Right kidney (tissue), 1 donor: ENCODE measurements around the gene EEFSEC.

Source experiments
- DNase-seq: peaks from one replicate; pipeline ENCODE4 v3.0.0-alpha.2; 2016

The EEFSEC gene

DNA sequence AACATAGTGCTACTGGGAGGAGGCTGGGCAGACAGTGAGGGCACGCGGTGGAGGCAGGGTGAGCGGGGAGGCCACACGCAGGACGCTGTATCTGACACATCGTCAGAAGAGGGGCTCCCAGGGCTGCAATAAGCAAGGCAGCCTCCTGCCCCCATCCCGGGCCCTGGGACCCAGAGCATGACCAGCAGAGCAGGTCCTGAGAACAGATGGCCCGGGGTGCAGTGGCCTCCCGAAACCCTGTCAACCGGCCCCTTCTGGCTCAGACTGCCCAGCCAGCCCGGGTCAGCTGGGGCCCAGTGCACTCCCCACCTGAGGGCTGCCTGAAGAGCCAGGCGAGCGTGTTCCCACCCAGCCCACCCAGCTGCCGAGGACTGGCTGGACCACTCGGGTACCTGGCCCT lies 276.0 kb downstream of the EEFSEC start:
- no peak for DNase-seq

DNA sequence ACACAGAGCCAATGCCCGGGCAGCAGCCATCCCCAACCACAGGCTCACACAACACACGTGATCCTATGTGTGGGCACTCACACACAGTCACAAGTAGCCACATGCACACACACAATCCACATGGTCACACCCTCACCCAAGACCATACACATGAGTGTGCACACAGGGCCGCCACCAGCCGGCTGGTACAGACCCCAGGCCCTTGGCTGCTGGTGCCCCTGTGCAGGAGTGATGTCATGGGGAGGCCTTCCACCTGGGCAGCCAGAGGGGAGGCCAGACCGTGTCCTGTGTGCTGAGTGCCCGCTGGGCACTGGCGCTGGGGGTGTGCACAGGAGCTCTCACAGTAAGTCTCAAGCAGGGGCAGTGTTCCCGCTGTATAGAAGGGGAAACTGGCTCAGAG lies 276.5 kb downstream of the EEFSEC start:
- no peak for DNase-seq

DNA sequence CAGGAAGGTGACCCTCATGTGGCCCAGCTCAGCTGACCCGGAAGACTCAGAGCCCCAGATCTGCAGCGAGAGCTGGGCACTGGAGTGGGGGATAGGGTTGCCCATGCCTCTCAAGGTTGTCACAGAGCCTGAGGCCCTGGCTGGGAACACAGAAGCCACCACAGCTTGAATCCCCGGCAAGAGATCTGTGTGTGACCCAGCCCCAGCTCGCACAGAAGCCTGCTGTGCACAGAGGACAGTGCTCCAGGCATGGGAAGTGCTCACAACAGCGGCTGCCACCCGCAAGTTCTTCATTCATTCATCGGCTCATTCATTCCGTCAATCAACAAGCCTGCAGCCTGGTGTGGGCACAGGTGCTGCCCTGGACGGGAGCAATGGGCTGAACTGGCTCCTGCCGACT lies 277.0 kb downstream of the EEFSEC start:
- no peak for DNase-seq

DNA sequence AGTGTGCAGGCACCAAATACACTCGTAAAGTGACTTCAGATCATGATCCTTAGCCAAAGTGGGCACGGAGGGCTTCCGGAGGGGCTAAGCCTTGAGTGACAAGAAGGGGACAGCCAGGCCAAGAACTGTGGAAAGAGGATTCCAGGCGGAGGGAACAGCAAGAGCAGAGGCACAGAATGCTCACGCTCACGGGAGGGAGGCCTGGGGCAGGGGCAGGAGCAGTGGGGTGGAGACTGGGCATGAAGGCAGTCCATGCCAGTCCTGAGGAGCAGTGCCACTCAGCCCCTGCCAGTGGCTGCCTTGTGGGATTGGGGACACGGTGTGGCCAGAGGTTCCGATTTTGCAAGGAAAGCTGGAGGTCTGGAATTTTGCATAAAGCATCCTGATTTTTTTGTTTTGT lies 277.4 kb downstream of the EEFSEC start:
- no peak for DNase-seq

DNA sequence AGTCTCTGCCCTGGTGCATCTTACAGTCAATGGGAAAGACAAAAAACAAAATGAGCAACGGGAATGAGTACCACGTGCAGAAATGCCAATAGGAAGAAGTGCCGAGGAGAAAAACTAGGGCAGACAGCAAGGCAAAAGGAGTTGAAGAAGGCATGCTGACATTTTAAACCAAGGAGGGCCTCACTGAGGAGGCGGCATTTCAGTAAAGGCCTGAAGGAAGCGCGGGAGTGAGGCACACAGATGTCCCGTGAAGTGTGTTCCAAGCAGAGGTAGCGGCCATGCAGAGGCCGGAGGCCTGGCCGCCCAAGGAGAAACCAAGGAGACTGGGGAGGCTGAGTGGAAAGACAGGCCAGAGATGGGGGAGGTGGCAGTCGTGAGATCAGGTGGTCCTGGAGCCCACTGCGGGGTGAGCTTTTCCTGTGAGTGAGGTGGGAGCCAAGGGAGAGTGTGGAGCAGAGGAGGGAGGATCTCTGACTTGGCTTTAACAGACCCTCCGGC lies 278.6 kb downstream of the EEFSEC start:
- no peak for DNase-seq

DNA sequence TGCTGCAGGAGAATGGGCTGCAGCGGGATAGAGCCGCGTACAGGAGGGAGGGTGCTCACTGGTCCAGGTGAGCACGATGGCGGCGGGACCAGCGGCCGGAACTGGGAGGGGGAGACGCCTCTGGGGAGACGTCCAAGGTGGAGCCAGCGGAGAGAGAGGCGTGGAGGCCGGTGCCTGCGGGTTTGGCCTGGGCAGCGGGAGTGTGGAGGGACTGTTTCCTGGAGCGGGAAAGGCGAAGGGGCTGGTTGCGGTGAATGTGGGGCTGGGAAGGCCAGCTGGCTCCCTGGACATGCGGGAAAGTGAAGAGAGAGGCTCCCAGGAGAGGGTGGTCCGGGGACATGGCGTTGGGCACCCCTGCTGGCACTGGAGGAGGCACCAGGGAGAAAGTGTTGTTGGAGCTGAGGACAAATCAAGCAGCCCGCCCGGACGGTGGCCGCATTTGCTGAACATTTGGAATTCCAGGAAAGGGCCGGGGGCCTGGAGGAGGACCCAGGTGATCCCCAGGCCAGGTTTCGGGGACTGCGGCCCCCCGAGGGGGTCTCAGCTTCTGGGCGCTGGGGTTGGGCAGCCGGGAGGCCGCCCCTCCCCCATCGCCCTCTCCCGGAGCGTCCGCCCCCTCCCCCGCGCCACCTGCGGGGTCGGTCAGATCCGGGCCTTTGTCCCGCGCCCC lies 279.2 kb downstream of the EEFSEC start:
- DNase-seq, result peak; percentile 80

DNA sequence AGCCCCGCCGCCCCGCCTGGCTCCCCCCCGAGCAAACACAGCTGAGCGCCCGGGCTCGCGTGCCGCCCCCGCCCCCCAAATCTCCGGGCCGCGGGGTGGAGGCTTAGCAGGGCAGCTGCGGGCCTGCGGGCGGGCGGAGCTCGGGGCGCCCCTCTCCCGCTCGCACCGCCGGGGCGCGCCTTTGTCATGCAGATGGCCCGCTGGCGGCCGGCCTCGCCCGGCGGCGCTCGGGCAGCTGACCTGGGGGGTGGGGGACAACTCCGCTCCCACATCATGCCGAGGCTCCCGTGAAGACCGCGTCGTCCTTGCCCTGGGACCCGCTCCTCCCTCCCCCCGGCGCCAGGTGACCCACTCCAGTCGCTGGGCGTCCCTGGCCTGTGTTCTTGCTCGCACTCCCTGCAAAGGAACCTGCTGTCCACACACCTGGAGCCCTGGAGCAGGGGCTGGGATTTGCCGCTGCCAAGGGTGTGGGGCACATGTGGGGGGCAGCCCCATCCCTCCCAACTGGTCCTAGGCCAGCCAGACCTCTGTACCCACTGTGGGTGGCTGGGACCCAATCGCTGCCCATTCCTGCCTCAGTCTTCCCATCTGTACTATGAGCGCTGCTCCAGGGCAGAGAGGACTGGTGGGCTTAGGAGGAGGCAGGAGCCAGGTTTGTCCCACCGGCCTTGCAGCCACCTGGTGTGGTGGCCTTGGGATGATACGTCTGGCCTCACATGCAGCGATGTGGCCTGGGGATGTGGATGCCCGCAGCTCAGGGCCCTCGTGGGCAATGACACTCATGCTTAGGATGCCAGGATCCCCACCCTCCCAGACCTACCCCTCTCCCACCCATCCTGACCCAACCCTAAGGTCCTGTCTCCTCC lies 279.9 kb downstream of the EEFSEC start:
- peak; percentile 67 for DNase-seq

DNA sequence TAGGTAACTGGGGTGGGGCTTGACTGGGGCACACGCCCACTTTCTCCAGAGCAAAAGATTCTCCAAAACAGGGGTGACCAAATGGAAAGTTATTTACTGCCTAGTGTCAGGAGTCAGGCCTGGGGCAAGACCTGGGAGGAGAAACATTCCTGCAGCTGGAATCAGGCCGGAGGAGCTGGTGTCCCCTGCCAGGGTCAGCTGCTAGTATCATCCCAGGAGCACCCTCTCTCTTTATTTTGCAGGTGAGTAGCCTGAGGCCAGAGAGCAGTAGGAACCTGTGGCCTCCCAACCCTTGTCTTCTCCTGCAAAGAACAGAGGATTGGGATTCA lies 280.5 kb downstream of the EEFSEC start:
- DNase-seq, result no peak

DNA sequence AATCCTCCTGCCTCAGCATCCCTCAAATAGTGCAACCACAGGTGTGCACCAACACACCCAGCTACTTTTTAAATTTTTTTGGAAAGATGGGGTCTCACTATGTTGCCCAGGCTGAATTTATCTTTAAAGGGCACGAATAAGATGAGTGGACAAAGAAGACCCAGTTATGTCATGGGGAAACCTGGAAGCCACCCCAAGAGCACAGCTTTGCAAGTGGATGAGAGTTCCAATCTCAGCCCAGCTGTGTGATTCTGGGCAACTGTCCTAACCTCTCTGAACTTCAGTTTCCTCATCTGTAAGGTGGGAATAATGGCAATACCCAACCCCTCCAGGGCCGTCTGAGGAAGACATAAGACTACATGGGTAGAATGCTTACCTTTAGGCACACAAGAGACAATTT lies 281.2 kb downstream of the EEFSEC start:
- no peak for DNase-seq

DNA sequence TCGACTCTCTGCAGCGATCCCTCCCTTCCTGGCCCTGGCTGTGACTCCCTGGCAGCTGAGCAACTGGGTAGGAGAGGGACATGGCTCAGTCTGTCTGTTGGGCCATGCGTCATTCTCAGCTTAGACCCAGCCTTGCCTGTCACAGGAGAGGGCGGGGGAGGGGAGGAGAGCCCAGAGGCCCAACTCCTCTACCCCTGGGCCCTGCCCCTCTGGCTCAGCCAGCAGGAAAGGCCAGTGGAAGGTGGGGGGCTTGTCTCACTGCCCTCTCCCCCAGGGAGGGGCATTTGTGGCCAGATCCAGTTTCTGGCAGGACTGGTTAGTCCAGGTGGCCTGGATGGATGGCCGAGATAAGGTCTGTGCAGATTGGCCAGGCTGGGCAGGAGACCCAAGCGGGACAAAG lies 281.8 kb downstream of the EEFSEC start:
- no peak for DNase-seq

DNA sequence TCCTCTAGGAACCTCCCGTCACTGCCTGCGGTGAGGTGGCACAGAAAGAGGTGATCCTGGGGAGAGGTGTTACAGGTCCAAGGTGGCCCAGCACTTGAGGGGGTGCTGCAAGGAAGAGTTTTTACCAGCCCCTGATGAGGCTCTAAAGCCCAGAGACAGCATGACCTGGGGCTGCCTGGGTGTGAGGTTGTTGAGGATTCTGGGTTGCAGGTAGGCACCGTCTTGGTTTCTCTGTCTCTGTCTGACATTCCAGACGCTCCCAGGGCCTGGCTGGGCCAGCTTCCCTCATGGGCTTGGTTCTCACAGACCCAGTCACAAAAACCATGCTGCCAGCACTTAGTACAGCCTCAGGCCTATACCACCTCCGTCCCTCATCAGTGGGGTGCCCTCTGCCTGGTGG lies 282.3 kb downstream of the EEFSEC start:
- no peak for DNase-seq

DNA sequence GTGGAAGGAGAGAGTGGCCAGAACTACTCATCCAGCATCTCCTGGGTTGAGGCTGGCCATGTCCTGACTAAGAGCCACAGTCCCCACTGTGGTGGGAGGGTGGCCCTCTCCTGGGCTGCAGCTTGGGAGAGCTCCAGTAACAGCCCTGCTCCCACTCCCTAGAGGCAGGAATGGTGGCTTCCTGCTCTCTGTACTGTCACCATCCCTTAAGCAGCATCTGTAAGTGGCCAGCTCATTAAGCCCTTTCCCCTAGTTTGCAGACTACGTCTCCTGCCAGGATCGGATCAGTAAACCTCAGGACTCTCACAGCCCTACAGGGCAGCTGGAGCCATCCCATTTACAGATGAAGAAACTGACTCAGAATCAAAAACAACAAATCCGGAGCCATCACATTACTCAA lies 282.9 kb downstream of the EEFSEC start:
- DNase-seq, result no peak

DNA sequence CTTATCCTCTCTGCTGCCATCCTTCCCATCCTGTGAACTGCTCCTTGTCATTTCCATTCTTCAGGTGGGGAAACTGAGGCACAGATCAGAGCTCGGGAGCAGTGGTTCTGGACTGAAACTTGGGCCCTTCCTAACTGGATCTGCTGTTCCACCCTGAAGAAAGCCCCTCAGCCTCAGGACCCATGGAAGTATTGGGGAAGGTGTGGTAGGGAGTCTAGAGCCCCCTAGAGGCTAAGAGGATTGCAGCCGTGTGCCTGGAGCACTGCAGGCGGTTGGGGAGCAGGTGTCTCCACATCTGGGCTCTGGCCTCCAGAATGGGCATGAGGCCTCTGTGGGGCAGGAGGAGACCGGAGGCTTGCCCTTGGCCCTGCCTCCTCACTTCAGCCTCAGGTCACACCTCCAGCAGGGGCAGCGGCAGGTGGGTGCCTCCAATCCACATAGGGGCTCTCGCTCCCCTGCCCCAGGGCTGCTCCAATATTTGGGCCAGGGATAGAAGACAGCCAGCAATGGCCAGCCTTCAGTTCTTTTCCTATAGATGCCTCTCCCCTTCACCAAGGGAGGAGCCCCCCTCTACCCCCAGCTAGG lies 285.3 kb downstream of the EEFSEC start:
- DNase-seq, result no peak

DNA sequence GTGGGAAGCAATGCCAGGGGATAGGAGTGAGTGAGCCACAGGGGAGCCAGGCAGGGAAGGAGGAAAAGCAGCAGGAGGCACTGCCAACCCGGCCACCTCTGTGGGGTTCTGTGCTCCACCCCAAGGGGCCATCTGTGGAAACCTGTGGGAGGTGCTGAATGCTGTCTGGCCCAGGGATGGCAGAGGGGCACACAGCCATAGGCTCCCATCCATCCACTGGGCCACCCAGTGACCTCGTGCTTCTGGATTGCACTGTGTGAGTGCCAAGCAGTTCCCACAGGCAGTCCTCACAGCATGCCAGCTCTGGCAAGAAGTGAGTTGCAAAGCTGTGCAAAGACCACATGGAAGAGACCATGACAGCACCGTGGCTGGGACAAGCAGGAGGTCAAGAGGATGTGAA lies 285.9 kb downstream of the EEFSEC start:
- DNase-seq, result no peak

DNA sequence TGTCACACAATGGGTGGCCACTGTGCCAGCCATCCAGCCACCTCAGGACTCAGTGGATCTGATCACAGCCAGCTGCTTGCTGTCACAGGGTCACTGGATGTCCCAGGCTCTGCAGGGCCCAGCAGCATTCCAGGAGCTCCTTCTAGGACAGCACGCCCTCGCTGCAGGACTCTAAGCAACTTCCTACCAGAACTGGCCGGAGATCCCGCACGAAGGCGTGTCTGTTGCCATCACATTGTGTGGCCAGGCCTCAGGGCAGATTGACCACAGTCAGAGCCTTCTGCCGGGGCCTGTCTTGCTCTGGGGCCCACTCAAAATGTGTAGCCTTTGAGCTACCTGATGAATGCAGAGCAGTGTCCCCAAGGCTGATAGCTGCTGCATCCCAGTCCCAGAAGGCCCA lies 288.8 kb downstream of the EEFSEC start:
- DNase-seq, result no peak

DNA sequence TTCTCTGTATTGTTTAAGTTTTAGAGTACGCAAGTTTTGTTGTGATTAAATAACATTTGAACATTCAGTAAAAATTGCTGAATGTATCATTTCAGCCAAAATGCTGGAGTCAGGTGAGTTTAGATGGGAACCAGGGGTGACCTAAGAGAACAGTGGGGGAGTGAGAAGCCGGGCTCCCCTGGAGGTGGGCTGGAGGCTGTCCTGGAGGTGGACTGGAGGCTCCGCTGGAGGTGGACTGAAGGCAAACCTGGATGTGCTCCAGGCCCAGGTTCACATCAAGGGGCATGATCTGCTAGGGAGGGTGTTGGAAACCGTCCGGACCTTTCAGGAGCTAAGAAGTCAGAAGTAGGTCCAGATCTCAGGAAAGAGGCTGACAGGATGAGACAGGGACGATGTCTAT lies 289.7 kb downstream of the EEFSEC start:
- no peak for DNase-seq

DNA sequence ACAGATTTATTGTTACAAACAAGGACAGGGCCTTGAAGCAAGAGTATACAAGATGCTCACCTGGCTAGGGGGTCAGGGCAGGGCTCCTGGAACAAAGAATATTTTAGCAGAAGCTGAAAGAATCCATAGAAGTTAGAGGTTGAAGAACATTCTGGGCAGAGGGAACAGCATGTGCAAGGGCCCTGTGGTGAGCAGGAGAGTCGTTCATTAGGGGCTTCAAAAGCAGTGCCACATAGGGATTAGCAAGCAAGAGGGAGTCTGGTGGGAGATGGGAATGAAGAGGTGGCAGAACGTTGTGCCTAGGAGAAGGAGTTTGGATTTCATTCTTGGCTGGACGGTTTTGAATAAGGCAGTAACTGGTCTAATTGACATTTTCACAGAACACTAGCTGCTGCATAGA lies 290.5 kb downstream of the EEFSEC start:
- no peak for DNase-seq

DNA sequence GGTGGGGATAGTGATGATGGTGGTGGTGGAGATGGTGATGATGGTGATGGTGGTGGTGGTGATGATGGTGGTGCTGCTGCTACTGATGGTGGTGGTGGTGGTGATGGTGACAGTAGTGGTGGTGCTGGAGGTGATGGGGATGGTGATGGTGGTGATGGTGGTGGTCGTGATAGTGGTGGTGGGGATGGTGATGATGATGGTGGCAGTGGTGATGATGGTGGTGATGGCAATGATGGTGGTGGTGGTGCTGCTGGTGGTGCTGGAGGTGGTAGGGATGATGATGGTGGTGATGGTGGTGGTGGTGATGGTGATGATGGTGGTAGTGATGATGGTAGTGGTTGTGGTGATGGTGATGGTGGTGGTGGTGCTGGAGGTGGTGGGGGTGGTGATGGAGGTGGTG lies 292.1 kb downstream of the EEFSEC start:
- no peak for DNase-seq

DNA sequence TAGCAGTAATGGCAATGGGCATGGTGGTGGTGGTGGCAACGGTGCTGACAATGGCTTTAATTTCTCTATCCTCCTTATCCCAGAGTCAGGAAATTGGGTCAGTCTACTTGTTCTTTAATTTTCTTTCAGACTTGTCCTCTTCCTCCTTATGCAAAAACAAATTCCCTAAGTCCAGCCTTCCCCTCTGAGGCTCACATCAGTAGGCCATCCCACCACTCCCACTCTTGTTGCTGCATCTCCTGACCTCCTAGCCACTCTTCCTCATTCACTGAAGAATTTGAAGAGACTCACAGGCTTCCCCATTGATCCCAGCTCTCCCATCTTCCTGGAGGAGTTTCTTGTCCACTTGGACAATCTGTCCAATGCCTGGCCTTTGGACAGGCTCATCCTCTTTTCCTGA lies 293.5 kb downstream of the EEFSEC start:
- DNase-seq, result no peak

DNA sequence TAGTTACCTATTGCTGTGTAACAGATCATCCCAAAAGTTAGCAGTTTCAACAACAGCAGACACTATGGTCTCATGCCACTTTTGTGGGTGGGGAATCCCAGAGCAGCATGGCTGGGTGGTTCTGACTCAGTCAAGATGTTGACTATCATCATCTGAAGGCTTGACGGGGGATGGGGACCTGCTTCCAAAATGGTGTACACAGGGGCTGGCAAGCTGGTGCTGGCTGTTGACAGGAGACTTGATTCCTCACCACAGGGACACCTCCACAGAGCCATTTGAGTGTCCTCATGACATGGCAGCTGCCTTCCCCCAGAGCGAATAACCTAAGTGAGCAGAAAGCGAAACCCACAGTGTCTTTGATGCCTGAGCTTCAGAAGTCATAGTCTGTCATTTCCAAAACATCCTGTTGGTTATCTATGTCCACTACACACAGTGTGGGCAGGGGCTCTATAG lies 294.3 kb downstream of the EEFSEC start:
- no peak for DNase-seq

DNA sequence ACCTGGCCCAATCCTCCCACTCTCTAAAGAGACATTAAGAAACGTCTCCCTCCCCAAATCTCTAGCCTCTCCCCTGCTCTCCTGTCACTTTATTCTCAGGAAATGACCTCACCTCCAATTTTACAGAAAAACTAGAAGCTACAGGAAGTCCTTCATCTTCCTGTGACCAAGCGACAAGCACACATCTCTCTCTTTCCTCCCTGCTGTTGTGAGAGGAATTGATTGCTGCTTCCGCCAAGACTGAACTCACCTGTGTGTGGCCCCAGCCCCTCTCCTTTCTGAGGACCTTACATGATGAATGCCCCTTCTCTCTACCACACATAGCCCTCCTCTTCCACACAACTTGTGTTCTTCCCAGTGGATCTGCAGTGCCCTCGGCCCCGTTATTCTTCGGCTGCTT lies 295.2 kb downstream of the EEFSEC start:
- no peak for DNase-seq

DNA sequence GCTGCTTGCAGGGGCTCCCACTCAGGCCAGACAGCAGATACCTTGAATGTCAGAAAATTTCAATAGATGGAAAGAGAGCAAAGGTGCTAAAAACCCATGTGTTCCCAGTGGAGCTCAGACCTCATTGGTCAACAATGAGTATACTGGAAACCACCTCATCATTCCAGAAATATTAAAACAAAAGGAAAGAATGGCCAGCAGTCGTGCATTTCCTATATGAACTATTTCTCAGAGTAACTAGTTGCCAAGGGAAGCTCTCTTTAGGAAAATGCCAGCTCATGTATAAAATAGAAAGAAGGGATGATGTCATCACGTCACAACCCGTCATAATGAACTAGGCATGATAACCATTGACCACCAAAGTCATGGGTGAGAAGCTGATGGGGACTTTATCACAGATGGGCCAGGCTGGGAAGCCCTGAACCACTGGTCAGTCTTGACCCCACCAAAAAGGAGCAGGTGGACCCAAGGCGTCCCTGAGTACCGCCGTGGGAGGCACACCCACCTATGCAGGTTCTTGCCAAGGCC lies 295.9 kb downstream of the EEFSEC start:
- DNase-seq, result no peak

DNA sequence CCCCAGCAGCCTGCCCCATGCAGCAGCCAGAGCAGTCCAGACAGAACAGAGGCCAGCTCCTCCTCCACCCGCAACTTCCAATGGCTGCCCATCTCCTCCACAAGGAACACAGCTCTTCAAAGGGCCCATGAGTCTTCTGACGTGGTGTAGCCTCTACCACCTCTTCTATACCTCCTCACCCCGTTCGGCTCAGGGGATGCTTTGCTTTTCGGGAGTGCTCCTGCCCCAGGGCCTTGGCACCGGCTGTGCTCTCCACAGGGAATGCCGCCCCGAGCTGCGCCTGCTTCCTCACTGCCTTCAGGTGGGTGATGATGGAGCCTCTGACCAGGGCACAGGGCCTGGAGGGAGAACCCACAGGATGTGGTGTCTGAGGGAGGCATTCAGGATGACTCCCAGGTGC lies 298.8 kb downstream of the EEFSEC start:
- no peak for DNase-seq
